OCI-LY1 (cell line): ENCODE data around the gene TUFM.

Experiments used
- EZH2 ChIP-seq: fragments of 200-600 bp; sonication (generic), shearing (Covaris generic); IDR thresholded peaks from 2 replicates; pipeline ENCODE4 v1.8.0; 2017; ENCODE audit warnings: borderline replicate concordance, mixed run types, mild to moderate bottlenecking, antibody characterized with exemption, low read length, moderate library complexity, mixed read lengths
- TF ChIP-seq, protein P1 (sequence below): fragments of 200-600 bp; sonication (generic), shearing (Covaris generic); IDR thresholded peaks from 2 replicates; pipeline ENCODE4 v1.5.1; 2017; ENCODE audit warnings: mild to moderate bottlenecking, antibody characterized with exemption, low read length, moderate library complexity, mixed read lengths

DNA sequence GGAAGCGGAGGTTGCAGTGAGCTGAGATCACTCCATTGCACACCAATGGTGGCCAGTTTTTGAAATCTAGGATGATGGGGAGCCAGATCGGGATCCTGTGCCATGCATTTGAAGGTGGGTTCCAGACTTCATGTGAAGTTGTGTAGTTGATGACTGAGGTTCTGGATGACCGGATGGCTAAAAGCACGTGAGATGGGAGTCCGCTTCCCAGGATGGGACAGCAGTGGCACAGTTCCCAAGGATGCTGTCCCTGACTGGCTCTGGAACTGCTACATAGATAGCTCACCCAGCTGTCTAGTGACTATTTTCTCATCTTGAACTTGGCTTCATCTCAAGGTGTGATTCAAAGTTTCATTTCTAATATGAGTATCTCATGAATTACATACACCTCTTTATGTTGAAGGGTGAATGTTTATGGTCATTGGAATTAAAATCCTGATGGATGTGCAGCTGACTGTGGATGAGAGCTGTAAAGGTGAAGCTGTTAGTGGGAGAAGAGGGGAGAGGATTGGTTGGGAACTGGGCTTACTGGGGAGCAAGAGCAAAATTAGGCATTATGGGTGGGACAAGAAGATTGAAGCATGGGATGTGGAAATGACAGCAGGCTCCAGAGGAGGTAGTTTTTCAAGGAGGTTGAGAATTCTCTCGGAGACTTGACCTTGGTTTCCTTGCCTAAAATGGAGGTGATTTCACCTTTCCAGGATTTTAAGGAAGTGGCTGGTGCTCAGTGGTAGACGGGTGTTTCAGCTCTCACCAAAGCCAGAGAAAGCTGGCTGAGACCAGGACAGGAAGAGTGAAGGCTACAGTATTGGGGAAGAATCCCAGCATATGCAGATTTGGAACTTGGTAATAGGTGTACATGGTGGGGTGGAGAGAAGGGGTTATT, 8.2 kb downstream of the TUFM start:
- TF ChIP-seq, protein P1, sequence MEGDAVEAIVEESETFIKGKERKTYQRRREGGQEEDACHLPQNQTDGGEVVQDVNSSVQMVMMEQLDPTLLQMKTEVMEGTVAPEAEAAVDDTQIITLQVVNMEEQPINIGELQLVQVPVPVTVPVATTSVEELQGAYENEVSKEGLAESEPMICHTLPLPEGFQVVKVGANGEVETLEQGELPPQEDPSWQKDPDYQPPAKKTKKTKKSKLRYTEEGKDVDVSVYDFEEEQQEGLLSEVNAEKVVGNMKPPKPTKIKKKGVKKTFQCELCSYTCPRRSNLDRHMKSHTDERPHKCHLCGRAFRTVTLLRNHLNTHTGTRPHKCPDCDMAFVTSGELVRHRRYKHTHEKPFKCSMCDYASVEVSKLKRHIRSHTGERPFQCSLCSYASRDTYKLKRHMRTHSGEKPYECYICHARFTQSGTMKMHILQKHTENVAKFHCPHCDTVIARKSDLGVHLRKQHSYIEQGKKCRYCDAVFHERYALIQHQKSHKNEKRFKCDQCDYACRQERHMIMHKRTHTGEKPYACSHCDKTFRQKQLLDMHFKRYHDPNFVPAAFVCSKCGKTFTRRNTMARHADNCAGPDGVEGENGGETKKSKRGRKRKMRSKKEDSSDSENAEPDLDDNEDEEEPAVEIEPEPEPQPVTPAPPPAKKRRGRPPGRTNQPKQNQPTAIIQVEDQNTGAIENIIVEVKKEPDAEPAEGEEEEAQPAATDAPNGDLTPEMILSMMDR = no peak
- no peak for TF ChIP-seq EZH2
